Skeletal muscle satellite cell (primary cell): ENCODE results near the gene PTGES2.

Experiments used
- H3K27me3 ChIP-seq: 2 replicates; pipeline ENCODE4 v1.7.0; 2013; ENCODE audit warnings: low read length; ENCODE audit not compliant: control insufficient read depth, insufficient read depth
- H3K36me3 ChIP-seq: 2 replicates; pipeline ENCODE4 v1.7.0; 2013; ENCODE audit warnings: mild to moderate bottlenecking, control low read depth, low read length; ENCODE audit not compliant: insufficient read depth
- H3K4me1 ChIP-seq: 2 replicates; pipeline ENCODE4 v1.7.0; 2013; ENCODE audit warnings: low read length; ENCODE audit not compliant: control insufficient read depth, insufficient read depth
- H3K4me2 ChIP-seq: 2 replicates; pipeline ENCODE4 v1.7.0; 2013; ENCODE audit warnings: mild to moderate bottlenecking, low read length
- H3K4me3 ChIP-seq: 2 replicates; pipeline ENCODE4 v1.7.0; 2013; ENCODE audit warnings: low read length
- H3K9ac ChIP-seq: 2 replicates; pipeline ENCODE4 v1.7.0; 2013; ENCODE audit warnings: mild to moderate bottlenecking, low read depth, low read length, moderate library complexity
- H3K9me3 ChIP-seq: replicated peaks from 2 replicates; pipeline ENCODE4 v1.7.0; 2013; ENCODE audit warnings: mild to moderate bottlenecking, control low read depth, low read length

The PTGES2 gene

DNA sequence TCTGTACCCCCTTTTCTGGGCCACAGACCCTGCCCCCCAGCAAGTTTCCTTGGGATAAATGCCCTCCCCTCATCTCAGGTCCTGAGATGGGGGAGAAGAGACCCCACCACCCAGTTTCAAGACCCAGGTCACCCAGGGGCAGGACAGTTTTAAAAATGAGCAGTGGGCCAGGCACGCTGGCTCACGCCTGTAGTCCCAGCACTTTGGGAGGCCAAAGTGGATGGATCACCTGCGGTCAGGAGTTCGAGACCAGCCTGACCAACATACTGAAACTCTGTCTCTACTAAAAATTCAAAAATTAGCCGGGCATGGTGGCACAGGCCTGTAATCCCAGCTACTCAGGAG is 6.1 kb downstream of the PTGES2 start:
- peaks cover 9% of the 10 kb centered on the region for H3K4me1 ChIP-seq
- no peak overlapping the region for H3K9ac ChIP-seq
- H3K4me3 ChIP-seq, result no peak overlapping the region
- H3K4me2 ChIP-seq, result no peak overlapping the region
- H3K36me3 ChIP-seq, result peaks cover 25% of the 10 kb centered on the region
- H3K27me3 ChIP-seq, result no peaks in the 10 kb centered on the region
- no peaks in the 10 kb centered on the region for H3K9me3 ChIP-seq

DNA sequence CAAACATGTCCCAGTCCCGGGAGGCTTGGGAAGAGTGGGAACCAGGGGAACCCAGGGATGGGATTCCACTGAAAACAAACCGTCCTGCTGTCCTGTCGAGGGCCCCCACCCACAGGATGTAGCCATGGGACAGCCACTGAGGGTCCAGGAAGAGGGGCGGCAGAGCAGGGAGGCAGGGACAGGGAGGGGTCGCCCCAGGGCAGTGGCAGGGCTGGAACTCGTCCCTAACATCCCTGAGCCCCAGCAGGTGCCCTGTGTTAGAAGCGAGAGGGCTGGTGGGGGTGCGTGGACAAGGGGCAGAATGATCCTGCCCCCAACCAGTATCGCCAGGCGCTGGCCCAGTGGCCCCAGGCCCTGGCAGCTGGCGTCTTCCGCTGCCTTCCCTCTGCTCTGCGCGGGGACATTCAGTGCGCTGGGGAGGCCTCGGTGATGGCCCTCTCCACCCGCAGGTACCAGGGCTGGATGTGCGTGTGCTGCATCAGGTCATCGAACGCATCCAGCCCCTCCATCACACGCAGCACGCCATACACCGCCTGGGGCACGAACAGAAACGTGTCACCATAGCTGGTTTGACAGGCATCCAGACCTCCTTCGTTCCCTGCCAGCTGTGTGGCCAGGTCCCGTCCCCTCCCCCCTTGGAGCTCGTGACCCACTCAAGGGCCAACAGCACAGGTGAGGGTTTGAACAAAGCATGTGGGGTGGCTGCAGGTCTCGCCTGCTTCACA is 6.6 kb downstream of the PTGES2 start:
- H3K27me3 ChIP-seq, result no peaks in the 10 kb centered on the region
- no peaks in the 10 kb centered on the region for H3K9me3 ChIP-seq
- no peak overlapping the region for H3K4me3 ChIP-seq
- peaks cover 25% of the 10 kb centered on the region for H3K36me3 ChIP-seq
- no peak overlapping the region for H3K4me2 ChIP-seq
- peaks cover 5% of the 10 kb centered on the region for H3K4me1 ChIP-seq
- no peak overlapping the region for H3K9ac ChIP-seq

DNA sequence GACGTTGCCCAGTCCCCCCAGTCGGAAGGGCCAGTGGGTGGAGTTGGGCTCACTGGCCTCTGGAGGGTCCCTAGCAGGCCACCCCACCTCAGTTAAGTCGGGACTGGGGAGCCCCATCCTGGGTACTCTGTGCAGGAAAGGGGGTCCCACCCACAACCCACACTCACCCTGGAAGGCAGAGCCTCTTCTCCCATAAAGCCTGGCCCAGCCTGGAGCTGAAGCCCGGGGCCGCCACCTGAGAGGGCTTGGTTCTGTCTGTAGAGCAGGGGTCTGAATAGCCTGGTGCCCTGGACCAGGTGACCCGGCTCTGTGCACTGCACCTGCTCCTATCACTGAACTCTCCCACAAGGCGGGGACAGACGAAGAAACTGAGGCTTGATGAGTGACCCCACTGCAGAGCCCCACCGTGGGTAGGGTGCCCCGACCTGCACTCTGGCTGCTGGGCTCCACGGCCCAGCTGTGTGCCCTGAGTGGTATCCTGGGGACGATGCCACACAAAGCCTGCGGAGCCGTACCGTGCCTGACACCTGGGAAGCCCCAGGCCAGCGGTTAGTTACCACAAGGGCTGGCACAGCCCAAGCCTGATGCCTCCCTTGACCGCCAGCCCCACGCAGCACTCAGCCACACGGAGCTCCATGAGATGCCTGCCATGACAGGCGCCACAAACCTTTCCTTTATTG is 7.3 kb downstream of the PTGES2 start:
- Histone ChIP-seq H3K9ac (no peak overlapping the region), H3K36me3 (peaks cover 25% of the 10 kb centered on the region), H3K9me3 (no peaks in the 10 kb centered on the region), H3K4me3 (no peak overlapping the region), H3K4me1 (no peaks in the 10 kb centered on the region), H3K4me2 (no peak overlapping the region), H3K27me3 (no peaks in the 10 kb centered on the region)

DNA sequence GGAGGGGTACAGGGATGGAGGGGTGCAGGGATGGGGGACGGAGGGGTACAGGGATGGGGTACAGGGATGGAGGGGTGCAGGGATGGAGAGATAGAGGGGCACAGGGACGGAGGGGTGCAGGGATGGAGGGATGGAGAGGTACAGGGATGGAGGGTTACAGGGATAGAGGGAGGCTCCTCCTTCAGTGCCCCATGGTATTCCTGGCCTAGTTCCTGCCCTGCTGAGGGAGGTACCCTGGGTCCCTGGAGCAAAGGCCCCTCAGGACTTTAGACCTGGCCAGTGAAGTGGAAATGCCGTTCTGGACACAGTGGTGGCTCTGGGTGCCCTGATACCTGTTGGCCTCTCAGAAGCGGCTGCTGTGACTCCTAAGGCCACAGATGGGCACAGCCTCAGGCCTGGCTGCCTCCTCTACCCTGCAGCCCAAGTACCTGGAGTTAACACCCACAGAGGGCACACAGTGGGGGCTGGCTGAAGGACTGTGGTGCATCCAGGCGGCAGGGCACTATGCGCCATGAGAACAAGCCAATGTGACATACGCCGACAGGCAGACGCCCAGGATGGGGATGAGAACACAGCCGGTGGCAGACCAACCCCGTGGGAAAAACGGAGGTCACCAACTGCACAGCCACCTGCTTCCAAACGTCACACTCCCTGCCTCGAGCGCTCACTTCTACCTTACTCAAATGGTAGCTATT is 8.4 kb downstream of the PTGES2 start:
- Histone ChIP-seq H3K4me1 (no peaks in the 10 kb centered on the region), H3K36me3 (peaks cover 17% of the 10 kb centered on the region), H3K4me2 (no peak overlapping the region)

DNA sequence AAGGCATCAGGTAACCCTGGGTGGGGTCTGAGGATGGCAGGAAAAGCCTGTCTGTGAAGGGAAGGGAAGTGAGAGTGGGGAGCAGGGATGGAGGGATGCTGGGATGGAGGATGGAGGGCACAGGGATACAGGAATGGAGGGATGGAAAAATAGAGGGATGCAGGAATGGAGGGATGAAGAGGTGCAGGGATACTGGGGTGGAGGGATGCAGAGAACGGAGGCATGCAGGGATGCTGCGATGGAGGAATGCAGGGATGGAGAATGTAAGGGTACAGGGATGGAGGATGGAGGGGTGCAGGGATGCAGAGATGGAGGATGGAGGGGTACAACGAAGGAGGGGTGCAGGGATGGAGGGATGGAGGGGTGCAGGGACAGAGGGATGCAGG is 9.1 kb downstream of the PTGES2 start:
- no peak overlapping the region for H3K4me2 ChIP-seq
- H3K9me3 ChIP-seq, result no peaks in the 10 kb centered on the region
- H3K36me3 ChIP-seq, result peaks cover 15% of the 10 kb centered on the region
- no peak overlapping the region for H3K9ac ChIP-seq
- H3K4me3 ChIP-seq, result no peak overlapping the region
- H3K27me3 ChIP-seq, result no peaks in the 10 kb centered on the region
- H3K4me1 ChIP-seq, result no peaks in the 10 kb centered on the region

More for the DNA sequence above, 8.4 kb downstream of the PTGES2 start:
- Histone ChIP-seq H3K27me3 (no peaks in the 10 kb centered on the region), H3K9ac (no peak overlapping the region), H3K4me3 (no peak overlapping the region), H3K9me3 (no peaks in the 10 kb centered on the region)

DNA sequence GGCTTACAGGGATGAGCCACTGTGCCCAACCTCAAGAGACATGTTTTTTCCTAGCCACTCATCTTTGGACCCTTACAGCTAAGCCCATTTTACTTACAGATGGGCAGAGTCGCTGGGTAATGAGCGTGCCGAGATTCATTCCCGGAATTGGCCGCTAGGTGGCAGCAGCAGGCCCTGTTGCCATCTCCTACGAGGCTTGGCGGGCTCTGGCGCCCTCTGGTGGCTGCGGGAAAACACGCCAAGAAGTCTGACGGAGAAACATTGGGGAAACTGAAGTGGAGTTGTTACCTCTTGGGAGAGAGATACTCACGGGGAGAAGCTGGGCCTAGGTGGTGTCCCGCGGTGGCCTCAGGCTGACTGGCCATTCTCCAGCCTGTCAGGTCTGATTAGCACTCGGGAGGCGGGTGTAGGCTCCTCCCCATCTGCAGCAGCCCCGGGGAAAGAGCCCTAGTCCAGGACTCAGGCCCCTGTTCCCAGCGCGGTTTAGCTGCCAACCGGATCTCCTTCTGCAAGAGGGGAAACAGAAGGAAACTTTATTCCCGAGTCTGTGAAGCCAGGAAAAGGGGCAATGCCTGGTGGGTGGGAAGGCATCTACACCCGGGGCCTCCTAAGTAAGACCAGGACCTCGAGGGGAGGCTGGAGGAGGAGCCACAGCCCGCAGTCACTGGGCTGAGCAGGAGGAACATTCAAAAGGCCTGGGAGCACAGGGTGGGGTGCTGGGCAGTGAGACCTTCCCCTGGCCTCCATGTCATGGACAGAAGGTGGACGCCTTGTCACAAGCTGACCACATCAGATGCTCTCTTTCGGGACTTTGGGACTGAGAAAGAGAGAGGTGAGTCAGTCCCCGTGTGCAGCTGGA is 9.7 kb downstream of the PTGES2 start:
- Histone ChIP-seq H3K9me3 (no peaks in the 10 kb centered on the region), H3K36me3 (peaks cover 12% of the 10 kb centered on the region), H3K9ac (no peak overlapping the region), H3K4me1 (no peaks in the 10 kb centered on the region), H3K4me2 (no peak overlapping the region), H3K4me3 (no peak overlapping the region), H3K27me3 (no peaks in the 10 kb centered on the region)

DNA sequence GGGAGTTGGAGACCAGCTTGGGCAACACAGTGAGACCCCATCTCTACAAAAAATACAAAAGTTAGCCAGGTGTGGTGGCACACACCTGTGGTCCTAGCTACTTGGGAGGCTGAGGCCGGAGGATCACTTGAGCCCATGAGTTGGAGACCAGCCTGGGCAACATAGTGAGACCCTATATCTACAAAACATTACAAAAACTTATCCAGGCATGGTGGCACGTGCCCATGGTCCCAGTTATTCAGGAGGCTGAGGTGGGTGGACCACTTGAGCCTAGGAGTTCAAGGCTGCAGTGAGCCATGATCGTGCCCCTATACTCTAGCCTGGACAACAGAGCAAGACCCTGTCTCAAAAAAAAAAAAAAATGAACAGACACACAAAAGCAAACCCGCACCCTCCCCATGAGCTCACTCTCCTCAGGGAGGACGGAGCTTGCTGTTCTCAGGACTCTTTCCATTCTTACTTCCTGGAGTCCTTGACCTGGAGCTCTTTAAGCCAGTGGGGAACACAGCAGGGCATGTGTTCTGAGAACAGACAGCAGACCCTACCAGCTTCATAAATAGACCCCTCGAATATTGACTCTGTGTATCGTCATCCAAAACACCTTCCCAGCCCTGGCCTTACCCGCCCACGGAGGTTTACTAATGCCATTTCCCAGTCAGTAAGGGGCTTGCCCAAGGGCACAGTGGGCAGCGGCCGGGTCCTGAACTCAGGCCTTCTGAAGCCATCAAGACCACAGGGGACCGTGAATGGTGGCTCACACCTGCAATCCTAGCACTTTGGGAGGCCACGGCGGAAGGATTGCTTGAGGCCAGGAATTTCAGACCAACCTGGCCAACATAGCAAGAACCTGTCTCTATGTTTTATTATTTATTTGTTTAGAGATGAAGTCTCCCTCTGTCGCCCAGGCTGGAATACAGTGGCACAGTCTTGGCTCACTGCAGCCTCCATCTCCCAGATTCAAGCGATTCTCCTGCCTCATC is 11.1 kb downstream of the PTGES2 start:
- no peak overlapping the region for H3K4me2 ChIP-seq
- H3K9ac ChIP-seq, result no peak overlapping the region
- no peaks in the 10 kb centered on the region for H3K4me1 ChIP-seq
- H3K36me3 ChIP-seq, result peaks cover 5% of the 10 kb centered on the region
- no peaks in the 10 kb centered on the region for H3K27me3 ChIP-seq
- H3K9me3 ChIP-seq, result no peaks in the 10 kb centered on the region
- H3K4me3 ChIP-seq, result no peak overlapping the region

DNA sequence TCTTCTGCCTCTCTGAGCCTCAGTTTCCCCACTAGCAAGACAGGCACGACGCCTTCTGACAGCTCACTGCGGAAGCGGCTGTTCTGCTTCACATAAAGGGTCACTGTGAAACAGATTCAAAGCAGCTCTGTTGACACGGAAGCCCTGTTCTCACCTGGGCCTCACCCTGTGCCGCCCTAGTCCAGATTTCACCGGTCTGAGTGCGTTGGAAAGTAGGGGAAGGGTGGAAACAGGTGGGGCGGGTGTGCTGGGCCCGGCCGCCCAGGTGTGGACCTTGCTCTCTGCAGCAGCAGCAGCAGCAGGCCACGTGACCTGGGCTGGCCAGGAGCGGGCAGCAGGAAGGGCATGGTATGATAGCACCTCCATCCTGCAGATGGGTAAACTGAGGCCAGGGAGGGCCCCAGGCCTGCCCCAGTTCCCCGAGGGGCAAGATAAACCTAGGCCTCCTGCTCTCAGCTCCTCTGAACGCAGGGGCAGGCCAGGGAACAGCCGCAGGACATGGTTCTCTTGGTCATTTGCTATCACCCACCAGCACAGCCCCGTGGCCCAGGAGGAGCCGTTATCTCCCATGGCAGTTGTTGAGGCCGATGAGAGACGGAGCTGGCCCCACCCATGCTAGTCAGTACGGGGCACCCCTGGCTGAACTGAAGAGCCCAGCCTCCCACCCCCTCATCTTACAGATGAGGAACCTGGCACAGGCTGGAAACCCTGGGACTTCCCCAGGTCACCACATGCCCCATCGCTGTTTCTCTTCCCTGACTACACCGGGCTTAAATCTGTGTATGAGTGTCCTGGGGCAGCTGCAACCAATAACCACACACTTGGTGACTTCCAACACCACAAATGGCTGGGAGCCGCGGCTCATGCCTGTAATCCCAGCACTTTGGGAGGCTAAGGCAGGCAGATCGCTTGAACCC is 12.1 kb downstream of the PTGES2 start:
- Histone ChIP-seq H3K4me1 (no peaks in the 10 kb centered on the region), H3K9ac (no peak overlapping the region), H3K4me3 (no peak overlapping the region), H3K27me3 (no peaks in the 10 kb centered on the region), H3K9me3 (no peaks in the 10 kb centered on the region), H3K36me3 (no peaks in the 10 kb centered on the region), H3K4me2 (no peak overlapping the region)

DNA sequence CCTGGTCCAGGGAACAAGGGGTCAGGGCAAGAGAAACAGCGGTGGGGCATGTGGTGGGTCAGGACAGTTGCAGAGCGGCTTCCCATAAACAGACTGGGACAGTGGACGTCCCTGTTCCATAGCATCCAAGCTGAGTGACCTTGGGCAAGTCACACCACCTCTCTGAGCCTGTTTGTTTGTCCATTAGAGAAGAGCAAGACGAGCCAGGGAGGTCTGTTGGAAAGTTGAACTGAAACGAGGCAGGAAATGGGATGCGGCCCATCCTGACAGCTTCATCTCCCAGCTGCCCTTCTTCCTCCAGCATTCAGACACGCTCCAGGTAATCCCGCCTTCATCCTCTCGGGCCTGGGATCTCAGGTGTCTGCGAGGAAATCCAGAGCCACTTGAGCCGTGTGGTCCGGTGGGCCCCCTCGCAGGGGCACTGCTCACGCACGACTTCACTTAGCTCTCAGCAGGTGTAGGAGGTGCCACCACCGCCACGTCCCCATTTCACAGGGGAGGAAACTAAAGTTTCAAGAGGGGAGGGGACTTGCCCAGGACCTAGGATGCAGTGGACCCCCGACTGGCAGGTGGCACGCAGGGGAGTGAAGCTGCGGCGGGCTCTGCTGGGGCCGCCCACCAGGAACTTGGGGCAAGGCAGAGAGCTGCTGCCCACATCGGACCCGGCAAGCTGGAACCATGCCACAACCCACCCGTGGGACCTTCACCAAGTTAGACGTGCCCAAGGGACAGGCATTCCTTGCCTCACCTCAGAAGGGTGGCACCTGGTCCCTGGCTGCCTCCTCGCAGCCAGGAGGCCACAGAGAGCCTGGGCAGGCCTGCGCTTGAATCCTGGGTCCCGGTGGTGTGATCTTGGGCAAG is 13.0 kb downstream of the PTGES2 start:
- Histone ChIP-seq H3K9ac (no peak overlapping the region), H3K4me1 (no peaks in the 10 kb centered on the region), H3K9me3 (no peaks in the 10 kb centered on the region), H3K36me3 (no peaks in the 10 kb centered on the region), H3K4me3 (no peak overlapping the region), H3K4me2 (no peak overlapping the region), H3K27me3 (no peaks in the 10 kb centered on the region)
